H1 (cell line): ENCODE results near the gene GFM1. TPM values are rescaled to one million over a fixed set of nuclear protein-coding genes. Genes with fewer than 3 reads are reported as not detected.

ENCODE experiments used
- CTCF ChIA-PET: fragments of 300-600 bp; sonication (Branson Sonifier 250); formaldehyde crosslinking; loops from one replicate; lab custom pipeline; 2021; ENCODE audit not compliant: partially characterized antibody; lab: Charles Lee
- POLR2A ChIA-PET: fragments of 300-600 bp; sonication (Branson Sonifier 250); formaldehyde crosslinking; loops from one replicate; lab custom pipeline; 2021; ENCODE audit warnings: inconsistent platforms; ENCODE audit not compliant: partially characterized antibody; lab: Charles Lee
- DNase-seq, 2 experiments: peaks; one replicate each; pipeline versions ENCODE4 v3.0.0 to v3.0.0-alpha.2; 2010 to 2022; ENCODE audit warnings: low spot score in 2 of 2, low read depth in 1 of 2, mixed read lengths in 1 of 2
- FAIRE-seq: peaks from 2 replicates; lab custom pipeline; 2011; peaks lifted over from hg19 to GRCh38; lab: Jason Lieb, UNC
- H2AFZ ChIP-seq: 2 replicates; pipeline ENCODE4 v1.8.1; 2012; ENCODE audit warnings: low read length, inconsistent platforms
- H2AK5ac ChIP-seq: 2 replicates; pipeline ENCODE4 v1.6.1; 2013; ENCODE audit warnings: low read depth, low read length
- H2BK120ac ChIP-seq: replicated peaks from 2 replicates; pipeline ENCODE3; 2013; ENCODE audit warnings: low read depth, low read length, inconsistent platforms
- H2BK12ac ChIP-seq: 2 replicates; pipeline ENCODE4 v1.6.1; 2013; ENCODE audit warnings: low read depth, low read length
- H2BK15ac ChIP-seq: 2 replicates; pipeline ENCODE4 v1.6.1; 2013; ENCODE audit warnings: low read length
- H2BK20ac ChIP-seq: 2 replicates; pipeline ENCODE4 v1.6.1; 2013; ENCODE audit warnings: low read length
- H2BK5ac ChIP-seq: 2 replicates; pipeline ENCODE4 v1.6.1; 2013; ENCODE audit warnings: low read depth, low read length
- H3K14ac ChIP-seq: 2 replicates; pipeline ENCODE4 v1.6.1; 2013; ENCODE audit warnings: inconsistent platforms; ENCODE audit not compliant: insufficient read length
- H3K18ac ChIP-seq: 2 replicates; pipeline ENCODE4 v1.6.1; 2013; ENCODE audit warnings: low read length; ENCODE audit errors: extremely low read depth
- H3K23ac ChIP-seq: 2 replicates; pipeline ENCODE4 v1.6.1; 2013; ENCODE audit warnings: inconsistent platforms; ENCODE audit not compliant: insufficient read length
- H3K23me2 ChIP-seq: 2 replicates; pipeline ENCODE4 v1.6.1; 2013; ENCODE audit warnings: low read depth, low read length
- H3K27ac ChIP-seq: 2 replicates; pipeline ENCODE4 v1.6.1; 2011; ENCODE audit warnings: low read depth, low read length, inconsistent platforms
- H3K27me3 ChIP-seq, 4 experiments: replicated peaks in 1 of 4; 1 replicate in 1 of 4; 2 replicates in 3 of 4; pipeline versions ENCODE4 v1.6.1 to v1.8.1; 2011 to 2013; ENCODE audit warnings: low read length in 3 of 4, mild to moderate bottlenecking in 3 of 4, inconsistent platforms in 2 of 4, mixed read lengths in 2 of 4, moderate library complexity in 1 of 4; ENCODE audit not compliant: control insufficient read depth in 3 of 4, insufficient read depth in 3 of 4; ENCODE audit errors: extremely low read depth in 1 of 4
- H3K36me3 ChIP-seq, 4 experiments: 2 replicates each; pipeline versions ENCODE4 v1.6.1 to v1.8.1; 2011 to 2013; ENCODE audit warnings: mild to moderate bottlenecking in 4 of 4, low read length in 3 of 4, moderate library complexity in 2 of 4, control low read depth in 1 of 4, inconsistent platforms in 1 of 4; ENCODE audit not compliant: insufficient read depth in 4 of 4, control insufficient read depth in 2 of 4
- H3K4ac ChIP-seq: replicated peaks from 2 replicates; pipeline ENCODE3; 2013; ENCODE audit warnings: low read length, low read depth, mixed read lengths, inconsistent platforms; ENCODE audit not compliant: insufficient read length
- H3K4me1 ChIP-seq, 4 experiments: replicated peaks in 1 of 4; 1 replicate in 1 of 4; 2 replicates in 3 of 4; pipeline versions ENCODE4 v1.6.1 to v1.8.1; 2011 to 2013; ENCODE audit warnings: low read length in 3 of 4, inconsistent platforms in 2 of 4, mixed read lengths in 1 of 4; ENCODE audit not compliant: insufficient read depth in 4 of 4, control insufficient read depth in 3 of 4
- H3K4me2 ChIP-seq, 2 experiments: 2 replicates each; pipeline versions ENCODE4 v1.6.1 to v1.8.1; 2011 to 2013; ENCODE audit warnings: low read depth in 2 of 2, low read length in 2 of 2, control low read depth in 1 of 2, inconsistent platforms in 1 of 2, mild to moderate bottlenecking in 1 of 2; ENCODE audit not compliant: insufficient read depth in 1 of 2
- H3K4me3 ChIP-seq, 4 experiments: fragments of 200-600, 300-600 bp in 1 of 4; sonication (generic), shearing (Covaris generic), sonication (Bioruptor Twin) in 1 of 4; 2 replicates each; pipeline versions ENCODE4 v1.5.1 to v1.8.1; 2011 to 2016; ENCODE audit warnings: low read length in 4 of 4, low read depth in 3 of 4, control low read depth in 2 of 4, inconsistent platforms in 2 of 4, mild to moderate bottlenecking in 2 of 4, mixed read lengths in 1 of 4, moderate library complexity in 1 of 4; ENCODE audit not compliant: insufficient read depth in 2 of 4; ENCODE audit errors: extremely low read depth in 1 of 4
- H3K56ac ChIP-seq: replicated peaks from 2 replicates; pipeline ENCODE3; 2013; ENCODE audit warnings: low read depth, mild to moderate bottlenecking, mixed read lengths, low read length, inconsistent platforms; ENCODE audit not compliant: insufficient read length
- H3K79me1 ChIP-seq: 2 replicates; pipeline ENCODE4 v1.6.1; 2013; ENCODE audit warnings: low read depth, low read length, control low read depth
- H3K79me2 ChIP-seq, 2 experiments: 2 replicates each; pipeline versions ENCODE4 v1.6.1 to v1.8.1; 2012 to 2013; ENCODE audit warnings: low read length in 2 of 2, mild to moderate bottlenecking in 2 of 2, inconsistent platforms in 1 of 2; ENCODE audit not compliant: insufficient read depth in 2 of 2, control insufficient read depth in 1 of 2
- H3K9ac ChIP-seq, 4 experiments: replicated peaks in 1 of 4; 1 replicate in 1 of 4; 2 replicates in 3 of 4; pipeline versions ENCODE4 v1.6.1 to v1.8.1; 2011 to 2013; ENCODE audit warnings: low read depth in 3 of 4, low read length in 3 of 4, control low read depth in 2 of 4, mild to moderate bottlenecking in 2 of 4, moderate library complexity in 2 of 4, inconsistent platforms in 1 of 4; ENCODE audit errors: extremely low read depth in 1 of 4
- H3K9me3 ChIP-seq, 2 experiments: 2 replicates each; pipeline versions ENCODE4 v1.6.1 to v1.8.1; 2012 to 2013; ENCODE audit warnings: mild to moderate bottlenecking in 2 of 2, moderate library complexity in 2 of 2, control low read depth in 1 of 2, inconsistent platforms in 1 of 2, low read depth in 1 of 2, low read length in 1 of 2, mixed read lengths in 1 of 2; ENCODE audit not compliant: insufficient read depth in 2 of 2
- H4K20me1 ChIP-seq, 2 experiments: replicated peaks in 1 of 2; 2 replicates each; pipeline versions ENCODE3 to v1.8.1; 2011 to 2013; ENCODE audit warnings: inconsistent platforms in 2 of 2, low read length in 2 of 2, mild to moderate bottlenecking in 1 of 2; ENCODE audit not compliant: insufficient read depth in 2 of 2, control insufficient read depth in 1 of 2
- H4K5ac ChIP-seq: 2 replicates; pipeline ENCODE4 v1.6.1; 2013; ENCODE audit warnings: low read length, low read depth, mixed read lengths, inconsistent platforms; ENCODE audit not compliant: insufficient read length
- H4K8ac ChIP-seq: 2 replicates; pipeline ENCODE4 v1.8.0; 2013; ENCODE audit warnings: mild to moderate bottlenecking, moderate library complexity, low read length, inconsistent platforms; ENCODE audit not compliant: insufficient read depth; ENCODE audit errors: extremely low read depth
- H4K91ac ChIP-seq: replicated peaks from 2 replicates; pipeline ENCODE3; 2013; ENCODE audit warnings: low read length, mixed read lengths, inconsistent platforms; ENCODE audit not compliant: insufficient read length
- PHF8 ChIP-seq: fragments of 200-600 bp; sonication (generic); conservative IDR thresholded peaks from 2 replicates; pipeline ENCODE4 v1.7.1; 2012; ENCODE audit warnings: low read depth, mild to moderate bottlenecking, inconsistent platforms, low read length, moderate library complexity
- RAD21 ChIP-seq, 2 experiments: IDR thresholded peaks in 1 of 2; conservative IDR thresholded peaks in 1 of 2; 2 replicates each; pipeline ENCODE4 v1.6.1; 2011; ENCODE audit warnings: low read depth in 2 of 2, low read length in 2 of 2, improper control_type of control experiment in 1 of 2, inconsistent platforms in 1 of 2, mild to moderate bottlenecking in 1 of 2, moderate library complexity in 1 of 2
- TCF12 ChIP-seq: IDR thresholded peaks from 2 replicates; pipeline ENCODE4 v1.6.1; 2011; ENCODE audit warnings: low read depth, mild to moderate bottlenecking, low read length
- WGBS, 2 experiments: shearing (Covaris generic) in 1 of 2; methylation state at CpG; one replicate each; pipeline versions ENCODE4 v1.1.6 to v1.1.7; 2013 to 2015; ENCODE audit warnings: low lambda C conversion rate in 2 of 2, mixed read lengths in 2 of 2, inconsistent platforms in 1 of 2, low coverage in 1 of 2, missing lambda C conversion rate in 1 of 2; ENCODE audit not compliant: insufficient replicate concordance in 2 of 2, insufficient coverage in 1 of 2, insufficient read length in 1 of 2; ENCODE audit errors: extremely low coverage in 1 of 2, missing lambda C conversion rate in 1 of 2; 5-methylcytosine and 5-hydroxymethylcytosine counted together
- polyA plus RNA-seq, 7 experiments: library from polyadenylated mRNA; depleted of rRNA in 3 of 7; stranded (reverse) in 5 of 7; unstranded in 2 of 7; fragments of >200 nt in 5 of 7; fragments of 200-250 nt in 2 of 7; gene quantifications; 1 replicate in 5 of 7; 2 replicates in 1 of 7; 4 replicates in 1 of 7; pipeline versions ENCODE4 v1.2.1 to v1.2.3, GENCODE V29; 2011 to 2013; ENCODE audit warnings: missing spikeins in 2 of 7, mixed read lengths in 2 of 7
- total RNA-seq: library from RNA; stranded (reverse); fragmentation: NEBNext Ultra II Directional; extraction: Animal tissue kit (Norgen Biotek cat#: 25700); gene quantifications from 2 replicates; pipeline ENCODE4 v1.2.1, GENCODE V29; 2021
- TF ChIP-seq, protein P1 (sequence below), 3 experiments: IDR thresholded peaks; 1 replicate in 2 of 3; 2 replicates in 1 of 3; pipeline versions ENCODE4 v1.5.1 to v1.6.1; 2011; ENCODE audit warnings: low read length in 3 of 3, mild to moderate bottlenecking in 3 of 3, inconsistent platforms in 2 of 3, low read depth in 1 of 3, moderate library complexity in 1 of 3; ENCODE audit not compliant: insufficient read depth in 1 of 3; ENCODE audit errors: control extremely low read depth in 1 of 3

Gene GFM1
- total and polyA plus RNA-seq, 2 of the 8 experiments (the other 6 are each of a cell fraction or from before 2014, with no cell fraction given): 10.9 to 45.3 TPM

DNA sequence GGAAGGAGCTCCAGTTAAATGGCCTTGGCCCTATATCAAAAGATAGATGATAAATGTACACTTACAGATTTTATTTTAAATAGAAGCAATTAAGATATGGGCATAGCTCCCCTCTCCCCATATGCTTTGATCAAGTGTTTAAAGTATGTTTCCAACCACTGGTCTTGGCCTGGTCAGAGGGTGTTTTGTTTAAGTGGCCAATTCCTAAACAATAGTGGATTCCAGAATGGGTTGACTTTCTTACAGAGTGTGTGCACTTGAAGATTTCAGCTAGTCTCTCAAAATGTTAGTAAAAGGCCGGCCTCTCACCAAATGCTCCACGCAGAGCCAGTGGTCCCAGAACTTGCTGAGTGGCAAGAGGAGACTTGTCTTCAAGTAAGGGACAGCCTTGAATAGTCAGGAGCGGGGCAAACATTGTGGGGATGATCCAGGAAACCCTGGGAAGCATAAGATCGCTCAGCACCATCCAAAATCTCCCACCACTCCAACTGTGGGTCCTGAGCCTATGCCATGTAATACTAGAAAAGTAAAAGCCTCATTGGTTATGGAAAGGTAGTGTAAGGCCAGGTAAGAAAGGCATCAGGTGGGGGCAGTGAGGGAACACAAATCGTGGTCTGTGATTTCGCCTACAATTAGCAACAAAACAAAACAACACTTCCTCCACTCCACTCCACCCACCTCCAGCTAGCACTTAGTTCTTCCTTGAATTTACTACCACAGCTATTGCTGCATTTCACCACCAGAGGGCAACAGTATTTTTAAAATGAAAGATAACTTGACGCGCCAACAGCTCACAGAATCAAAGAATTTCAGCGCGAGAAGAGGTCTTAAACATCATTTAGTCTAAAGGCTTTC, 83.1 kb downstream of the GFM1 start:
- FAIRE-seq (no peak), DNase-seq (no peak)
- Histone ChIP-seq H3K56ac (no peak overlapping the region), H3K4me1 (peaks cover 0 to 9% (median 6%) of the 10 kb centered on the region in 4 experiments; a peak in 5 of 7 replicates), H2BK120ac (no peak overlapping the region), H3K79me1 (peaks cover 2% of the 10 kb centered on the region; the same call in 1 of the 2 replicates)
- POLR2A ChIA-PET: interaction anchor here (0.7 kb wide), 1 partner anchor 32 kb away, joined by 3 read pairs; no protein-coding TSS in a partner anchor
- CTCF ChIA-PET: interaction anchor here (0.6 to 4.3 kb wide), 54 partner anchors 9 to 863 kb away, joined by 3 to 110 read pairs (median 4); partner anchors contain the start of gene MFSD1
- 50% methylated on average over 10 of the region's 10 CpGs; no CpG with 5 or more reads in 1 of the 2 experiments for WGBS, 2 experiments
- TF ChIP-seq, protein P1, sequence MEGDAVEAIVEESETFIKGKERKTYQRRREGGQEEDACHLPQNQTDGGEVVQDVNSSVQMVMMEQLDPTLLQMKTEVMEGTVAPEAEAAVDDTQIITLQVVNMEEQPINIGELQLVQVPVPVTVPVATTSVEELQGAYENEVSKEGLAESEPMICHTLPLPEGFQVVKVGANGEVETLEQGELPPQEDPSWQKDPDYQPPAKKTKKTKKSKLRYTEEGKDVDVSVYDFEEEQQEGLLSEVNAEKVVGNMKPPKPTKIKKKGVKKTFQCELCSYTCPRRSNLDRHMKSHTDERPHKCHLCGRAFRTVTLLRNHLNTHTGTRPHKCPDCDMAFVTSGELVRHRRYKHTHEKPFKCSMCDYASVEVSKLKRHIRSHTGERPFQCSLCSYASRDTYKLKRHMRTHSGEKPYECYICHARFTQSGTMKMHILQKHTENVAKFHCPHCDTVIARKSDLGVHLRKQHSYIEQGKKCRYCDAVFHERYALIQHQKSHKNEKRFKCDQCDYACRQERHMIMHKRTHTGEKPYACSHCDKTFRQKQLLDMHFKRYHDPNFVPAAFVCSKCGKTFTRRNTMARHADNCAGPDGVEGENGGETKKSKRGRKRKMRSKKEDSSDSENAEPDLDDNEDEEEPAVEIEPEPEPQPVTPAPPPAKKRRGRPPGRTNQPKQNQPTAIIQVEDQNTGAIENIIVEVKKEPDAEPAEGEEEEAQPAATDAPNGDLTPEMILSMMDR (IDR thresholded peaks at IDR 0.05; ENCODE audit: control extremely low read depth in 1 of 3, insufficient read depth in 1 of 3, low read depth in 1 of 3, low read length in 3 of 3): peak in 2 of 3 experiments; percentile 60 to 83; a peak in 3 of 4 replicates
- TF ChIP-seq TCF12 (no peak), PHF8 (no peak), RAD21 (IDR thresholded peaks at IDR 0.05 in 1 of 2, conservative IDR thresholded peaks at IDR 0.05 in 1 of 2; ENCODE audit: low read depth in 2 of 2, low read length in 2 of 2) (peak; percentile 62 to 67)
- TF ChIP-seq, all 59 proteins: peak for 2
- H3K4ac ChIP-seq: no peak overlapping the region
- H4K20me1 ChIP-seq: peaks cover 0 to 3% of the 10 kb centered on the region in 2 experiments
- H3K18ac ChIP-seq: no peak overlapping the region
- H3K23ac ChIP-seq: no peak overlapping the region
- no peak overlapping the region for H3K4me3 ChIP-seq
- H3K4me2 ChIP-seq: no peak overlapping the region; a peak in 1 of 4 replicates
- H2AFZ ChIP-seq: 0 out of 2 replicates have a peak overlapping the region, but pooled peaks have one; percentile 27
- no peaks in the 10 kb centered on the region for H3K79me2 ChIP-seq
- no peak overlapping the region for H2BK5ac ChIP-seq
- no peak overlapping the region for H4K8ac ChIP-seq
- H3K27ac ChIP-seq: no peak overlapping the region
- no peak overlapping the region for H4K91ac ChIP-seq
- H2BK20ac ChIP-seq: no peak overlapping the region
- H3K9me3 ChIP-seq: no peaks in the 10 kb centered on the region
- peaks cover 8% of the 10 kb centered on the region; the same call in 1 of the 2 replicates for H3K23me2 ChIP-seq
- no peaks in the 10 kb centered on the region for H3K36me3 ChIP-seq
- no peak overlapping the region for H3K14ac ChIP-seq
- H3K9ac ChIP-seq: no peak overlapping the region
- peaks cover 0 to 11% (median 6%) of the 10 kb centered on the region in 4 experiments; a peak in 6 of 7 replicates for H3K27me3 ChIP-seq
- no peak overlapping the region for H2BK15ac ChIP-seq
- H2BK12ac ChIP-seq: no peak overlapping the region
- no peak overlapping the region for H2AK5ac ChIP-seq
- H4K5ac ChIP-seq: no peak overlapping the region
